DMS153 treated with DMSO at 0.1 percent for 48 hours (cell line): ENCODE measurements around the gene VIPR1.
"Not testable (repeated sequence)": the region's sequence is repeated elsewhere in the genome, so short reads cannot be mapped to it uniquely, and the experiment has no call there.

ENCODE experiments used
- DNase-seq: peaks from one replicate; lab custom pipeline; 2025; ENCODE audit not compliant: unreplicated experiment; lab: John Stamatoyannopoulos, UW

The VIPR1 gene

DNA sequence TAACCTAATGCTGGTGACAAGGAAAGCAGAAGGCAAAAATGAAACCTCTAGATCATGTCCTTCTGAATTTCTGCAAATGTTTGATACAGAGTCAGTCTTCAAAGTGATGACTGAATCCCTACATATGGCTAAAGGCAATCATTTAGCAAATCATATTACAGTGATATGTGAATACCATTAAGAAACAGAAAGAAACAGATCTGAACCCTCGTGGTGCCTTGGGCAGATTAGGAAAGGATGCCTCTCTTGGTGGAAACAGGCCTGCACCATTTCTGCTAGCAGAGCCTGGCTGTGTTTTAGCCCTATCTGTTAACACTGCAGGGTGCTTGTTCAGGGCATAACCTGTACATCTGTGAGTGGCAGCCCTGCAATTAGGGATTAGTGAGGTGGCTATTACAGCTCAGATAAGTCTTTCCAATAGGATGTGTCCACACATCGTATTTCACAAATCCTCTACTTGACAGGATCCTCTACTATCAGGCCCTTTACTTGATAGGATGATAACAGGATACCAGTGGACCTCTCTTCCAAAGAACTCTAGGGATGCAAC is 67.2 kb downstream of the VIPR1 start:
- no peak for DNase-seq

DNA sequence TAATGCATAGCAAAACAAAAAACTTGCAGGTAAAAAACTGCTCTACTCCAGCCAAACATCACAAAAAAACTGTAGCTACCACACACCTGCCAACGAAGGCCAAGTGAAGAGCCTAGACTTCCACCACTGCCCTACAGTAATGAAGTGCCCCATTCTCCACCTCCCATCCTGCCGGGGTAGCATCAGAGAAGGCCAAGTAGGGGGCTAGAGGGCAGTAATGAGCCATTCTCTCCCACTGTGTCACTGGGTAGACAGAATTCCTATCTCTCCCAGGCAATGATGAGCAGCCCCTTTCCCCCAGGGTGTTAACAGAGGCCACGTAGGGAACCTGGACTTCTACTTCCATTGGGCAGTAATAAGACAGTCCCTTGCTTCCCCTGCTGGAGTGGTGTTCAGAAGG is 69.8 kb downstream of the VIPR1 start:
- no peak for DNase-seq

DNA sequence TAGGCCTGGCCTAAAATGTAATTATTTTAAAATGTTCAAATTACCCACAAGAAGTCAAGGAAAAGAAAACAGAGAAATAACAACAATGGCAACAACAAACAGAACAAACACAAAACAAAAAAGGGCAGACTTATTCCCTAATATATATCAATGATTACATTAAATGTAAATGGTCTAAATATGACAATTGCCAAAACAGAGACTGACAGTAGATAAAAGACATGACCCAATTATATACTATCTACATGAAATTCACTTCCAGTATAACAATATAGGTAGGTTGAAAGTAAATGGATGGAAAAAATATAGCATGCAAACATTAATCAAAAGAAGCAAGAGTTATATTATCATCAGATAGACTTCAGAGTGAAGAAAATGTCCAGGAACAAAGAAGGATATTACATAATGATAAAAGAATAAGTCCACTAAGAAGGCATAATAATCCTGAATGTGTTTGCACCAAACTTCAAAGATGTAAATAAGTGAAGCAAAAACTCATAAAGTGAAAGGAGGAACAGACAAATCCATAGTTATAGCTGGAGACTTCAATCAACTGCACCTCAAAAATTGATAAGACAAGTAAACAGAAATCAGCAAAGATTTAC is 72.8 kb downstream of the VIPR1 start:
- no peak for DNase-seq

DNA sequence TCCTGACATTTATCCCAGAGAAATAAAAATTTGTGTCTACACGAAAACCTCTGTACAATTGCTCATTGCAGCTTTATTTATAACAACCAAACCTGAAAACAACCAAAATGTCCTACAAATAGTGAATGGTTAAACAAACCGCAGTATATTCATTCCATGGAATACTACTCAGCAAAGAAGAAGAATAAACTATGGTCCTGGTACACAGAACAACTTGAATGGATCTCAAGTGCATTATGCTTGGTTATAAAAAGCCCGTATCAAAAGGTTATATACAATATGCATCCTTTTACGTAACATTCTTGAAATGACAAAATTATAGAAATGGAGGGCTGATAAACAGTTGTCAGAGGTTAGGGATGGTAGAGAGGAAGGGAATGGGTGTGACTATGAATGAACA is 75.6 kb downstream of the VIPR1 start:
- no peak for DNase-seq

DNA sequence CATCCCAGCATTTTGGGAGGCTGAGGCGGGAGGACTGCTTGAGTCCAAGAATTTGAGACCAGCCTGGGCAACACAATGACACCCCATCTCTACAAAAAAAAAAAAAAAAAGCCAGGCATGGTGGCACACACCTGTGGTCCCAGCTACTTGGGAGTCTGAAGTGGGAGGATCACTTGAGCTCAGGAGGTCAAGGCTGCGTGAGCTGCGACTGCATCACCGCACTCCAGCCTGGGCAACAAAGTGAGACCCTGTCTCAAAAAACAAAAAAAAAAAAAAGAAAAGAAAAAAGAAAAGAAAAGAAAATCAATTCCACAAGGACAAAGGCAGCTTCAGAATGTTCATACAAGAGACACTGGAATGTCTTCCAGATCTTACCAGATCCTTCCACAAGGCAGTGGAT is 76.9 kb downstream of the VIPR1 start:
- not testable (repeated sequence) for DNase-seq

DNA sequence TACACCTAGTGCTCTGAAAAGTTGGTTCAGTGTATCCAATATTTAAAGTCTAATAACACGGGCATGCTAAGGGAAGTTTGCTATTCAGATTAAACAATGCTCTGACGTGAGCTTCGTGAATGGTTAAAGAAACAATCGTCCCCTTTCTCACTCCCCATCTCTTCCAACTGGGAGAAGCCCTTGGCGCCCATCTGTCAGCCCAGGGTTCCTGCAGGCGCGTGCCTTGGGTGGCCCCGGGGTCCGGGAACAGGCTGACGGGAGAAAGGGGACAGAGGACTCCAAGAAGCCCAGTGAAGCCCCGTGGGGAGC is 78.9 kb downstream of the VIPR1 start:
- DNase-seq = no peak

DNA sequence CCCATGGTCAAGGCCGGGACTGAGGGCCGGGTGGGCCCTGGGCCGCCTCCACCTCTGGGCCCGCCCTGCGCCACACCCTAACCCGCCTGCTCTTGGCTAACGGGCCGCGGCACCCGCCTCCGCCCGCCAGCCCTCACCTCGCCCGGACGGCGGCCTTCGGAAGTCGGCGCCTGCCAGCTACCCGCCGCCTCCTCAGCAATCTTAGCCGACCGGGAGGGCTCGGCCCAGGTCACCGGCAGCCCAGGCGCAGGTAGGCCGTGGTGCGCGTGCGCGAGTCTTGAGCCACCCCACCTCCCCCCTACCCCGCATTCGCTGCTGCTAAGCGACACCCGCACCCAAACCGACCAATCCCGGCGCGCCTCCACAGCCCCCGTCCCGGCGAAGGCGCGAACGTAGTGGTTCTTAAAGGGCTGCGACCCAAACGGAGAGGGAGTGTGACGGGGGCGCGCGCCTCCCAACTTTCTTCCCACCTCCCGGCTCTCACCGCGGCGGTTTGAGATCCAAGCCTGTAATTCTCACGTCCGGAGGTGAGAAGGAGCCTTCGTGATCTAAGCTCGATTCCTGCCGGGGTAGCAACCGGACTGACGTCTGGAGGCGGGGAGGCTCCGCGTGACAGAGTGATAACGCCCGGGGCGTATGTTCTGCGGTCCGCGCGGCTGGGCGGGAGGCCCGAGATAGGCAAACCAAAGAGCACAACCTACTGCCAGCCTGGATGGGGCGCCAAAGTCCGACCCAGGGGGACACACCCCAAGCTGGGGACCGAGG is 79.4 kb downstream of the VIPR1 start, which contains the start of gene SEC22C:
Gene SEC22C, minus strand, starts transcription at position 259 of the 765 bp plus-strand sequence. CDS start 12,921 bp downstream, outside the sequence.
- DNase-seq = peak; percentile 52

DNA sequence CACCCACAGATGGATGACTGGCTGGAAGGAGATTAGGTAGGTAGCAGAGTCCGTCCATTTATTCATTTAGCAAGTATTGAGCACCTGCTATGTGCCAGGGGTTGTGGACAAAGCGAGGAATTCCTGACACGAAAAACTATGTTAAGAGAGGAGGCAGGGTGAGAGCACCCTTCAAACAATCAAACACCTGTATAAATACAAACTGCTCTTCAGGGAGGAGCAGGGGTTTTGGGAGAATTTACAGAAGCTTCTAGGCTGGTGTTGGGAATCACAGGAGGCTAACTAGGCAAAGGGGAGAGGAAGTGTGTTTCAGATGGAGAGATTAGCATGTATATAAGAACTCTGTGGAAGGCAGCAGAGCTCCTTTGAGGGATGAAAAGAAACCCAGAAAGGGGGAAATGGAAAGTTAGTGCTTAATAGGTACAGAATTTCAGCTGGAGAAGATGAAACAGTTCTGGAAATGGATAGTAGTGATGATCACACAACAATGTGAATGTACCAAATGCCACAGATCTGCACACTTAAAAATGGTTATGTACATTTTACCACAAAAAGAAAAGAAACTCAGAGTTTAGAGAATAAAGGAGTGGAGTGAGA is 80.1 kb downstream of the VIPR1 start:
- DNase-seq = no peak
